HG03139 (cell line): ENCODE data around the gene CCDC8.
"Not testable (repeated sequence)": the region's sequence is repeated elsewhere in the genome, so short reads cannot be mapped to it uniquely, and the experiment has no call there.

ENCODE experiments used
- ATAC-seq: cut with Tn5 transposase; IDR thresholded peaks from one replicate; pipeline ENCODE4 v1.9.1; 2021; ENCODE audit not compliant: unreplicated experiment

Gene CCDC8

GRCh38 chr19:46413262-46414031, at the start of gene CCDC8:
Gene CCDC8 (minus strand): TSS chr19:46413564. CDS start chr19:46412810, 754 bp downstream.
- no peak for ATAC-seq

GRCh38 chr19:46461537-46461936, 48.2 kb upstream of the CCDC8 start:
- ATAC-seq: no peak

GRCh38 chr19:46460981-46461380, 47.6 kb upstream of the CCDC8 start:
- ATAC-seq: no peak

- ATAC-seq: no peak
Measured at GRCh38 chr19:46460055-46460454, 46.7 kb upstream of the CCDC8 start.

- ATAC-seq: no peak
Measured at GRCh38 chr19:46456930-46457329, 43.6 kb upstream of the CCDC8 start.

GRCh38 chr19:46454244-46454643, 40.9 kb upstream of the CCDC8 start:
- ATAC-seq: no peak

GRCh38 chr19:46453661-46454060, 40.3 kb upstream of the CCDC8 start:
- ATAC-seq: no peak

- no peak for ATAC-seq
Measured at GRCh38 chr19:46452186-46452585, 38.8 kb upstream of the CCDC8 start.

- ATAC-seq: no peak
Measured at GRCh38 chr19:46451352-46451751, 38.0 kb upstream of the CCDC8 start.

- ATAC-seq: no peak
Measured at GRCh38 chr19:46450737-46451136, 37.4 kb upstream of the CCDC8 start.

GRCh38 chr19:46449228-46449627, 35.9 kb upstream of the CCDC8 start:
- ATAC-seq: no peak

- ATAC-seq: no peak
Measured at GRCh38 chr19:46448601-46449000, 35.2 kb upstream of the CCDC8 start.

GRCh38 chr19:46447824-46448223, 34.5 kb upstream of the CCDC8 start:
- ATAC-seq: no peak

- no peak for ATAC-seq
Measured at GRCh38 chr19:46447006-46447405, 33.6 kb upstream of the CCDC8 start.

GRCh38 chr19:46446021-46446420, 32.7 kb upstream of the CCDC8 start:
- ATAC-seq: no peak

GRCh38 chr19:46442808-46443450, 29.6 kb upstream of the CCDC8 start:
- ATAC-seq: no peak

GRCh38 chr19:46441866-46442265, 28.5 kb upstream of the CCDC8 start:
- ATAC-seq: no peak

- not testable (repeated sequence) for ATAC-seq
Measured at GRCh38 chr19:46435689-46436088, 22.3 kb upstream of the CCDC8 start.

- ATAC-seq: no peak
Measured at GRCh38 chr19:46435009-46435408, 21.6 kb upstream of the CCDC8 start.

GRCh38 chr19:46433470-46433869, 20.1 kb upstream of the CCDC8 start:
- ATAC-seq: not testable (repeated sequence)

- no peak for ATAC-seq
Measured at GRCh38 chr19:46431824-46432223, 18.5 kb upstream of the CCDC8 start.

- no peak for ATAC-seq
Measured at GRCh38 chr19:46429999-46430398, 16.6 kb upstream of the CCDC8 start.
